Parathyroid adenoma (tissue), 2 donors: ENCODE measurements around the gene MAB21L1.

Source experiments
- H2AFZ ChIP-seq: fragments of 300-600 bp; sonication (generic); one replicate; pipeline ENCODE4 v1.7.0; 2017; ENCODE audit warnings: antibody characterized with exemption, mild to moderate bottlenecking
- H3K27ac ChIP-seq: fragments of 300-600 bp; sonication (generic); one replicate; pipeline ENCODE4 v1.7.0; 2017
- H3K27me3 ChIP-seq: fragments of 300-600 bp; sonication (generic); one replicate; pipeline ENCODE4 v1.7.0; 2017; ENCODE audit warnings: low read length; ENCODE audit not compliant: control insufficient read depth, insufficient read depth
- H3K36me3 ChIP-seq: fragments of 300-600 bp; sonication (generic); one replicate; pipeline ENCODE4 v1.7.0; 2017; ENCODE audit warnings: low read length; ENCODE audit not compliant: control insufficient read depth, insufficient read depth
- H3K4me1 ChIP-seq: fragments of 300-600 bp; sonication (generic); one replicate; pipeline ENCODE4 v1.7.0; 2017; ENCODE audit warnings: control low read depth
- H3K4me2 ChIP-seq: fragments of 300-600 bp; sonication (generic); one replicate; pipeline ENCODE4 v1.7.0; 2017; ENCODE audit warnings: low read length
- H3K4me3 ChIP-seq: fragments of 300-600 bp; sonication (generic); one replicate; pipeline ENCODE4 v1.7.0; 2017; ENCODE audit warnings: low read depth, low read length
- H3K79me2 ChIP-seq: fragments of 300-600 bp; sonication (generic); one replicate; pipeline ENCODE4 v1.7.0; 2017; ENCODE audit warnings: control low read depth
- H3K9ac ChIP-seq: fragments of 300-600 bp; sonication (generic); one replicate; pipeline ENCODE4 v1.7.0; 2017; ENCODE audit warnings: mild to moderate bottlenecking
- H3K9me3 ChIP-seq: fragments of 300-600 bp; sonication (generic); one replicate; pipeline ENCODE4 v1.7.0; 2017; ENCODE audit warnings: low read length; ENCODE audit not compliant: control insufficient read depth
- TF ChIP-seq, protein P1 (sequence below): fragments of 300-600 bp; sonication (generic); IDR thresholded peaks from one replicate; pipeline ENCODE4 v1.7.0; 2017; ENCODE audit warnings: antibody characterized with exemption, mild to moderate bottlenecking
- donor health status: primary hyperparathyroidism.

MAB21L1 gene

GRCh38 chr13:35499676-35500075 lies 23.2 kb upstream of the MAB21L1 start:
- Histone ChIP-seq H2AFZ (no peak overlapping the region), H3K9me3 (no peaks in the 10 kb centered on the region), H3K36me3 (no peaks in the 10 kb centered on the region), H3K9ac (no peak overlapping the region), H3K4me2 (no peak overlapping the region), H3K4me1 (no peaks in the 10 kb centered on the region), H3K4me3 (no peak overlapping the region), H3K27ac (no peak overlapping the region), H3K27me3 (no peaks in the 10 kb centered on the region), H3K79me2 (no peaks in the 10 kb centered on the region)
- TF ChIP-seq, protein P1, sequence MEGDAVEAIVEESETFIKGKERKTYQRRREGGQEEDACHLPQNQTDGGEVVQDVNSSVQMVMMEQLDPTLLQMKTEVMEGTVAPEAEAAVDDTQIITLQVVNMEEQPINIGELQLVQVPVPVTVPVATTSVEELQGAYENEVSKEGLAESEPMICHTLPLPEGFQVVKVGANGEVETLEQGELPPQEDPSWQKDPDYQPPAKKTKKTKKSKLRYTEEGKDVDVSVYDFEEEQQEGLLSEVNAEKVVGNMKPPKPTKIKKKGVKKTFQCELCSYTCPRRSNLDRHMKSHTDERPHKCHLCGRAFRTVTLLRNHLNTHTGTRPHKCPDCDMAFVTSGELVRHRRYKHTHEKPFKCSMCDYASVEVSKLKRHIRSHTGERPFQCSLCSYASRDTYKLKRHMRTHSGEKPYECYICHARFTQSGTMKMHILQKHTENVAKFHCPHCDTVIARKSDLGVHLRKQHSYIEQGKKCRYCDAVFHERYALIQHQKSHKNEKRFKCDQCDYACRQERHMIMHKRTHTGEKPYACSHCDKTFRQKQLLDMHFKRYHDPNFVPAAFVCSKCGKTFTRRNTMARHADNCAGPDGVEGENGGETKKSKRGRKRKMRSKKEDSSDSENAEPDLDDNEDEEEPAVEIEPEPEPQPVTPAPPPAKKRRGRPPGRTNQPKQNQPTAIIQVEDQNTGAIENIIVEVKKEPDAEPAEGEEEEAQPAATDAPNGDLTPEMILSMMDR, result no peak

GRCh38 chr13:35499196-35499662 lies 22.7 kb upstream of the MAB21L1 start:
- H3K36me3 ChIP-seq, result no peaks in the 10 kb centered on the region
- H3K27ac ChIP-seq, result no peak overlapping the region
- TF ChIP-seq, protein P1, result no peak
- H3K4me1 ChIP-seq, result no peaks in the 10 kb centered on the region
- no peak overlapping the region for H3K4me3 ChIP-seq
- H3K27me3 ChIP-seq, result no peaks in the 10 kb centered on the region
- no peaks in the 10 kb centered on the region for H3K79me2 ChIP-seq
- H2AFZ ChIP-seq, result no peak overlapping the region
- H3K9me3 ChIP-seq, result no peaks in the 10 kb centered on the region
- no peak overlapping the region for H3K9ac ChIP-seq
- H3K4me2 ChIP-seq, result no peak overlapping the region

DNA sequence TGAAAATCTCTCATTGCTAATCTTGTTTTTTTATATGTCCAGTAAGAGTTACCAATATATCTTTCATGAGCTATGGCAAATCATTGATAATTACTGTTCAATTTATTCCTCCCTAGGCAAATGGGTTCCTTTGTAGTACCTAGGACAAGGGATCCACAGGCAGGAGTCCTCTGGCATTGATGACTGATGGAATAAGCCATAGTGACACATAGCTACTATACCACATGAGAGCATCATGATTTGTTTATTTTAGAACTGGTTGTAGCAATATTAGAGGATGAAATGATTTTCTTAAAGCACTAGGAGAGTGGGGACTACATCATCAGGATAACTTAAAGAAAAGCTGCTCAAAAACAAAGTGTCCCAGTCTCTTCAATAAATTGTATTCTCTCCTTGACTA lies 21.7 kb upstream of the MAB21L1 start:
- Histone ChIP-seq H3K36me3 (no peaks in the 10 kb centered on the region), H3K9ac (no peak overlapping the region), H3K27ac (no peak overlapping the region), H3K4me3 (no peak overlapping the region), H3K9me3 (no peaks in the 10 kb centered on the region), H2AFZ (no peak overlapping the region), H3K27me3 (no peaks in the 10 kb centered on the region), H3K79me2 (no peaks in the 10 kb centered on the region), H3K4me1 (no peaks in the 10 kb centered on the region), H3K4me2 (no peak overlapping the region)
- TF ChIP-seq, protein P1, result no peak

DNA sequence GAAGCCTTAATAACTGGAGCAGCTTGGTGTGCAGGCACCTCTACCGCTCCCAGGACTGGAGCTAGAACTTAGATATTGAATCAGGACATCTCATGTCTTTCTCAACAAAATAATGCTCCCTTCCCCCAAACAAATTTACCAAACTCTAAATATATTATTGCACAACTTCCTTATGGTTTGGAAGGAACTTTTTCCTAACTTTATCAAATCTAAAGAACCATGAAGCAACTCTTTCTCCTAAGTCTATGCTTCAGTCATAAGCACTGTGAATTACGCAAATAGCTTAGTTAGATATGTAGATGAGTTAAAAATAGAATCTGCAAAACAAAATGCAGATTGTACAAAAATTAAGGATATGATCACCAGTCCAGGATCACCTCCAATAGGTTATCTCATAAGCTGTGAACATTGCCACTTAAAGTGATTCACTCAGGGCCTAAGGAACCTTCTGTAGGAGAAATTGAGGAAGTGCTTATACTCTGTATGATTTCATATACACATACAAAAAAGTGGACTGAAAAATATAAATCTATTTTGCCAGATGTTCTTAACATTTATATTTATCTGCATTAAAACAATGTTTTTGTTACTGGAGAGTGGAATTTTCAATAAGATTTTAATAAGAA lies 20.4 kb upstream of the MAB21L1 start:
- Histone ChIP-seq H3K4me3 (no peak overlapping the region), H2AFZ (no peak overlapping the region), H3K4me1 (no peaks in the 10 kb centered on the region), H3K79me2 (no peaks in the 10 kb centered on the region), H3K9ac (no peak overlapping the region), H3K27ac (no peak overlapping the region), H3K27me3 (no peaks in the 10 kb centered on the region), H3K9me3 (no peaks in the 10 kb centered on the region), H3K36me3 (no peaks in the 10 kb centered on the region), H3K4me2 (no peak overlapping the region)
- TF ChIP-seq, protein P1, result no peak

DNA sequence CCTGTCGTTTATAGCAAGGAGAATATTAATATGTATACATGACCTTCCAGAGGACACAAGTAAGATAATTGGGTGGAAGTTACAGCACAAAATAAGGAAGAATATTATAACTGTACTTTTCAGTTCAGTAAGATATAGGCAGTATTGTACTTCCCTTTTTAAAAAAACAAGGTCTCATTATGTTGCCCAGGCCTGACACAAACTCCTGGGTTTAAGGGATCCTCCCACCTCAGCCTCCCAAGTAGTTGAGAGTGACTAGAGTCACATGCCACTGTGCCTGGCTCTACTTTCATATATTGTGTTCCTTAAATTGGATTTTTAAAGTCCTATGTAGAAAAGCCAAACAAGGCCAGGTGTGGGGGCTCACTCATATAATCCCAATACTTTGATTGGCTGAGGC lies 19.5 kb upstream of the MAB21L1 start:
- H3K27ac ChIP-seq, result no peak overlapping the region
- H3K4me2 ChIP-seq, result no peak overlapping the region
- H3K27me3 ChIP-seq, result no peaks in the 10 kb centered on the region
- H3K36me3 ChIP-seq, result no peaks in the 10 kb centered on the region
- no peaks in the 10 kb centered on the region for H3K4me1 ChIP-seq
- no peaks in the 10 kb centered on the region for H3K9me3 ChIP-seq
- H2AFZ ChIP-seq, result no peak overlapping the region
- TF ChIP-seq, protein P1, result no peak
- no peak overlapping the region for H3K4me3 ChIP-seq
- no peak overlapping the region for H3K9ac ChIP-seq
- no peaks in the 10 kb centered on the region for H3K79me2 ChIP-seq
